ENCODE results near the gene BRD7.

DNA sequence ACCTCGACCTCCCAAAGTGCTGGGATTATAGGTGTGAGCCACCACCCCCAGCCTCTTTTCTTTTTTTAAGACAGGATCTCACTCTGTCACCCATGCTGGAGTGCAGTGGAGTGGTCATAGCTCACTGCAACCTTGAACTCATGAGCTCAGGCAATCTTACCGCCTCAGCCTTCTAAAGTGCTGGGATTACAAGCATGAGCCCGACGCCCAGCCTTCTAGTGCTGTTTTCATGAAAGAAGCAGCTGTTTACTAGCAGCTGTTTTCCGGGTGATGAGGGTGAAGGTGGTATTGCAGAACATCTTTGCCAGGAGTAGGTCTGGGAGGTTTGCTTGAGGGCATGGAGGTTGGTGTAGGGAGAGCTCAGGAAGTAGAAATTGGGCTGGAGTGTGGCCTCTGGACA, 100.4 kb downstream of the BRD7 start:
- TF ChIP-seq, protein P1, sequence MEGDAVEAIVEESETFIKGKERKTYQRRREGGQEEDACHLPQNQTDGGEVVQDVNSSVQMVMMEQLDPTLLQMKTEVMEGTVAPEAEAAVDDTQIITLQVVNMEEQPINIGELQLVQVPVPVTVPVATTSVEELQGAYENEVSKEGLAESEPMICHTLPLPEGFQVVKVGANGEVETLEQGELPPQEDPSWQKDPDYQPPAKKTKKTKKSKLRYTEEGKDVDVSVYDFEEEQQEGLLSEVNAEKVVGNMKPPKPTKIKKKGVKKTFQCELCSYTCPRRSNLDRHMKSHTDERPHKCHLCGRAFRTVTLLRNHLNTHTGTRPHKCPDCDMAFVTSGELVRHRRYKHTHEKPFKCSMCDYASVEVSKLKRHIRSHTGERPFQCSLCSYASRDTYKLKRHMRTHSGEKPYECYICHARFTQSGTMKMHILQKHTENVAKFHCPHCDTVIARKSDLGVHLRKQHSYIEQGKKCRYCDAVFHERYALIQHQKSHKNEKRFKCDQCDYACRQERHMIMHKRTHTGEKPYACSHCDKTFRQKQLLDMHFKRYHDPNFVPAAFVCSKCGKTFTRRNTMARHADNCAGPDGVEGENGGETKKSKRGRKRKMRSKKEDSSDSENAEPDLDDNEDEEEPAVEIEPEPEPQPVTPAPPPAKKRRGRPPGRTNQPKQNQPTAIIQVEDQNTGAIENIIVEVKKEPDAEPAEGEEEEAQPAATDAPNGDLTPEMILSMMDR (conservative IDR thresholded peaks at IDR 0.05; ENCODE audit: low read length): no peak
- no peak for TF ChIP-seq EZH2phosphoT487 (IDR thresholded peaks at IDR 0.05; ENCODE audit: borderline replicate concordance)

Measured in Loucy (cell line).